Panc1 (cell line): ENCODE results near the gene QRICH1. TPM values are rescaled to one million over a fixed set of nuclear protein-coding genes. Genes with fewer than 3 reads are reported as not detected.
"Not testable (repeated sequence)": the region's sequence is repeated elsewhere in the genome, so short reads cannot be mapped to it uniquely, and the experiment has no call there.

ENCODE experiments used
- ATAC-seq: fragments of 200-7000 bp; cut with Tn5 transposase; 2 replicates; pipeline ENCODE4 v1.9.1; 2020; ENCODE audit warnings: mild to moderate bottlenecking, moderate library complexity
- BruUV-seq: library from RNA; stranded (reverse); fragments of 400-500 nt; replicated peaks from 2 replicates; lab custom pipeline; 2021; lab: Mats Ljungman, UMichigan
- CTCF ChIA-PET: fragments of 300-600 bp; sonication (Branson Sonifier 250); formaldehyde crosslinking; loops from one replicate; lab custom pipeline; 2022; ENCODE audit warnings: antibody characterized with exemption; lab: Charles Lee
- POLR2A ChIA-PET: fragments of 300-600 bp; sonication (Branson Sonifier 250); formaldehyde crosslinking; loops from one replicate; lab custom pipeline; 2022; ENCODE audit warnings: antibody characterized with exemption; lab: Charles Lee
- DNase-seq: peaks from one replicate; pipeline ENCODE4 v3.0.0-alpha.2; 2010; ENCODE audit warnings: low read depth, low spot score
- H3K27ac ChIP-seq: 2 replicates; pipeline ENCODE4 v1.5.1; 2011; ENCODE audit warnings: mild to moderate bottlenecking, low read length, inconsistent platforms
- H3K27me3 ChIP-seq: fragments of 200-500 bp; sonication (Bioruptor generic); 2 replicates; pipeline ENCODE4 v1.6.0; 2014; ENCODE audit warnings: low read length, inconsistent platforms; ENCODE audit not compliant: control insufficient read depth, insufficient read depth
- H3K36me3 ChIP-seq: fragments of 200-500 bp; sonication (Bioruptor generic); 2 replicates; pipeline ENCODE4 v1.5.1; 2014; ENCODE audit warnings: inconsistent platforms, mild to moderate bottlenecking, low read length, moderate library complexity; ENCODE audit not compliant: control insufficient read depth, insufficient read depth
- H3K4me1 ChIP-seq: 2 replicates; pipeline ENCODE4 v1.5.1; 2011; ENCODE audit warnings: inconsistent platforms, mild to moderate bottlenecking, low read length, moderate library complexity; ENCODE audit not compliant: control insufficient read depth, insufficient read depth
- H3K4me3 ChIP-seq, 2 experiments: 2 replicates each; pipeline ENCODE4 v1.5.1; 2011 to 2012; ENCODE audit warnings: low read depth in 2 of 2, low read length in 2 of 2, mild to moderate bottlenecking in 2 of 2, inconsistent platforms in 1 of 2, moderate library complexity in 1 of 2
- H3K9me3 ChIP-seq: fragments of 200-500 bp; sonication (Bioruptor generic); 2 replicates; pipeline ENCODE4 v1.5.1; 2014; ENCODE audit warnings: low read depth, mild to moderate bottlenecking, inconsistent platforms, low read length, moderate library complexity; ENCODE audit not compliant: control insufficient read depth, insufficient read depth
- CTCF ChIP-seq: fragments of 450-650 bp; IDR thresholded peaks from 2 replicates; pipeline ENCODE4 v1.5.1; 2017; ENCODE audit warnings: mild to moderate bottlenecking
- POLR2AphosphoS5 ChIP-seq: IDR thresholded peaks from 2 replicates; pipeline ENCODE4 v1.6.1; 2012; ENCODE audit warnings: mild to moderate bottlenecking, low read depth, low read length, moderate library complexity
- REST ChIP-seq, 2 experiments: IDR thresholded peaks; 2 replicates each; pipeline ENCODE4 v1.6.1; 2011 to 2012; ENCODE audit warnings: low read depth in 2 of 2, control low read depth in 1 of 2, low read length in 1 of 2, mild to moderate bottlenecking in 1 of 2, moderate library complexity in 1 of 2; ENCODE audit not compliant: insufficient read depth in 1 of 2
- SIN3A ChIP-seq: IDR thresholded peaks from 2 replicates; pipeline ENCODE4 v1.6.1; 2012; ENCODE audit warnings: low read depth, mild to moderate bottlenecking, low read length, moderate library complexity, borderline replicate concordance; ENCODE audit not compliant: insufficient read depth
- TCF7L2 ChIP-seq: IDR thresholded peaks from 2 replicates; pipeline ENCODE4 v1.6.1; 2011; ENCODE audit warnings: mild to moderate bottlenecking, low read depth, low read length, inconsistent platforms
- in situ Hi-C: cut with HindIII; loops from 2 replicates; pipeline ENCODE4 v1.10.0; 2016; ENCODE audit warnings: low sequenced_read_pairs, low pct_unique_long_range_greater_than_20kb
- intact Hi-C: fragments of 100-400 bp; cut with micrococcal nuclease; formaldehyde crosslinking; loops from one replicate; pipeline ENCODE4 v1.10.0; 2022; ENCODE audit not compliant: unreplicated experiment
- total RNA-seq: library from RNA; stranded (reverse); gene quantifications from one replicate; pipeline ENCODE4 v1.2.1, GENCODE V29; 2021; ENCODE audit not compliant: unreplicated experiment

The QRICH1 gene
- total RNA-seq, 1 experiment from 2014 or later: 79.9 TPM

GRCh38 chr3:49012441-49013017, 81.3 kb downstream of the QRICH1 start:
- DNase-seq (no peak), ATAC-seq (no peak)
- no TSS peak for BruUV-seq
- no peak overlapping the region for H3K27ac ChIP-seq
- CTCF ChIA-PET: interaction anchor here (0.6 kb wide), 1 partner anchor 25 kb away, joined by 3 read pairs; no protein-coding TSS in a partner anchor
- H3K4me1 ChIP-seq: peaks cover 14% of the 10 kb centered on the region
- H3K9me3 ChIP-seq: no peaks in the 10 kb centered on the region
- POLR2A ChIA-PET: no interaction called here
- intact Hi-C loops (no loop called here), in situ Hi-C loops (no loop called here)
- no peak overlapping the region for H3K4me3 ChIP-seq
- H3K36me3 ChIP-seq: no peaks in the 10 kb centered on the region
- TF ChIP-seq REST (IDR thresholded peaks at IDR 0.05; ENCODE audit: insufficient read depth in 1 of 2, low read depth in 2 of 2, low read length in 1 of 2) (no peak), SIN3A (no peak), TCF7L2 (no peak), POLR2AphosphoS5 (no peak), CTCF (no peak)
- no peaks in the 10 kb centered on the region for H3K27me3 ChIP-seq

GRCh38 chr3:49009396-49009795, 84.5 kb downstream of the QRICH1 start:
- TF ChIP-seq SIN3A: no peak
- TF ChIP-seq REST (IDR thresholded peaks at IDR 0.05; ENCODE audit: insufficient read depth in 1 of 2, low read depth in 2 of 2, low read length in 1 of 2): no peak
- TF ChIP-seq CTCF: no peak
- no peak for TF ChIP-seq POLR2AphosphoS5
- TF ChIP-seq TCF7L2: no peak
- Histone ChIP-seq H3K4me3 (no peak overlapping the region), H3K9me3 (no peaks in the 10 kb centered on the region), H3K4me1 (peaks cover 13% of the 10 kb centered on the region), H3K36me3 (no peaks in the 10 kb centered on the region), H3K27ac (no peak overlapping the region), H3K27me3 (no peaks in the 10 kb centered on the region)
- ATAC-seq (no peak), DNase-seq (no peak)
- in situ Hi-C loops (no loop called here), intact Hi-C loops (no loop called here)
- CTCF ChIA-PET: no interaction called here
- no TSS peak for BruUV-seq
- POLR2A ChIA-PET: no interaction called here

GRCh38 chr3:49008627-49009026, 85.2 kb downstream of the QRICH1 start:
- BruUV-seq, in situ Hi-C loops, ATAC-seq, H3K36me3 ChIP-seq, H3K9me3 ChIP-seq, DNase-seq, intact Hi-C loops, H3K27me3 ChIP-seq: not testable (repeated sequence)
- CTCF ChIA-PET: interaction anchor here (2.7 kb wide), 1 partner anchor 20 kb away, joined by 19 read pairs; no protein-coding TSS in a partner anchor
- peak overlapping the region; percentile 81 for H3K27ac ChIP-seq
- H3K4me1 ChIP-seq: peaks cover 13% of the 10 kb centered on the region
- peak overlapping the region; percentile 82 to 85 for H3K4me3 ChIP-seq
- POLR2A ChIA-PET: interaction anchor here (0.5 kb wide), 1 partner anchor 58 kb away, joined by 5 read pairs; no protein-coding TSS in a partner anchor
